GM23338 (cell line): ENCODE measurements around the gene SLC35D3. TPM values are rescaled to one million over a fixed set of nuclear protein-coding genes. Genes with fewer than 3 reads are reported as not detected.
"Not testable (repeated sequence)": the region's sequence is repeated elsewhere in the genome, so short reads cannot be mapped to it uniquely, and the experiment has no call there.

Experiments used
- ATAC-seq: fragments of 200-7000 bp; cut with Tn5 transposase; 3 replicates; pipeline ENCODE4 v1.9.1; 2020
- DNase-seq: peaks from one replicate; pipeline ENCODE4 v3.0.0-alpha.2; 2015; ENCODE audit warnings: low spot score
- H2AFZ ChIP-seq: fragments of 200-600 bp; sonication (generic); 2 replicates; pipeline ENCODE4 v1.8.0; 2016; ENCODE audit warnings: antibody characterized with exemption, mild to moderate bottlenecking, moderate library complexity
- H3F3A ChIP-seq: fragments of 200-600 bp; sonication (generic); replicated peaks from 2 replicates; pipeline ENCODE4 v1.8.0; 2017; ENCODE audit warnings: antibody characterized with exemption, mixed run types, low read depth
- H3K27ac ChIP-seq: fragments of 200-600 bp; sonication (generic); 2 replicates; pipeline ENCODE4 v1.6.1; 2016; ENCODE audit warnings: low read depth
- H3K27me3 ChIP-seq: fragments of 200-600 bp; sonication (generic); 2 replicates; pipeline ENCODE4 v1.8.0; 2016; ENCODE audit warnings: mild to moderate bottlenecking, mixed run types, moderate library complexity; ENCODE audit not compliant: insufficient read depth
- H3K36me3 ChIP-seq: fragments of 200-600 bp; sonication (generic); 2 replicates; pipeline ENCODE4 v1.8.0; 2016; ENCODE audit warnings: mild to moderate bottlenecking; ENCODE audit not compliant: insufficient read depth
- H3K4me1 ChIP-seq: fragments of 200-600 bp; sonication (generic); 2 replicates; pipeline ENCODE4 v1.8.0; 2016; ENCODE audit warnings: mild to moderate bottlenecking, moderate library complexity; ENCODE audit not compliant: insufficient read depth
- H3K4me2 ChIP-seq: fragments of 200-600 bp; sonication (generic); 2 replicates; pipeline ENCODE4 v1.7.1; 2017; ENCODE audit warnings: mixed run types
- H3K4me3 ChIP-seq: fragments of 200-600 bp; sonication (generic); 2 replicates; pipeline ENCODE4 v1.6.1; 2016; ENCODE audit warnings: mixed run types
- H3K79me2 ChIP-seq: fragments of 200-600 bp; sonication (generic); replicated peaks from 2 replicates; pipeline ENCODE4 v1.8.0; 2017; ENCODE audit warnings: mild to moderate bottlenecking; ENCODE audit not compliant: insufficient read depth
- H3K9me2 ChIP-seq: fragments of 200-600 bp; sonication (generic); 2 replicates; pipeline ENCODE4 v1.8.0; 2017; ENCODE audit not compliant: insufficient read depth
- H4K20me1 ChIP-seq: fragments of 200-600 bp; sonication (generic); replicated peaks from 2 replicates; pipeline ENCODE4 v1.8.0; 2017; ENCODE audit warnings: mild to moderate bottlenecking; ENCODE audit not compliant: insufficient read depth
- H3K27ac Mint-ChIP-seq: 2 replicates; pipeline ENCODE4 v1.8.0; 2020; ENCODE audit warnings: inconsistent platforms, mild to moderate bottlenecking, moderate library complexity, mixed read lengths
- H3K27me3 Mint-ChIP-seq: 3 replicates; pipeline ENCODE4 v1.8.0; 2022; ENCODE audit warnings: low read depth, mild to moderate bottlenecking, moderate library complexity, mixed read lengths, inconsistent platforms; ENCODE audit not compliant: insufficient read depth, poor library complexity
- H3K36me3 Mint-ChIP-seq: 3 replicates; pipeline ENCODE4 v1.8.0; 2021; ENCODE audit warnings: low read depth, mild to moderate bottlenecking, inconsistent platforms, moderate library complexity, mixed read lengths
- H3K4me1 Mint-ChIP-seq: 3 replicates; pipeline ENCODE4 v1.8.0; 2020; ENCODE audit warnings: mild to moderate bottlenecking, inconsistent platforms, mixed read lengths
- H3K4me3 Mint-ChIP-seq: 3 replicates; pipeline ENCODE4 v1.8.0; 2021; ENCODE audit warnings: moderate library complexity, mild to moderate bottlenecking, inconsistent platforms, mixed read lengths
- H3K9me3 Mint-ChIP-seq: 3 replicates; pipeline ENCODE4 v1.8.0; 2020; ENCODE audit warnings: moderate library complexity, mild to moderate bottlenecking, inconsistent platforms, mixed read lengths
- CREB1 ChIP-seq: fragments of 250-450 bp; sonication (Bioruptor Pico); IDR thresholded peaks from 2 replicates; pipeline ENCODE4 v1.5.0; 2020; ENCODE audit warnings: low read depth, mild to moderate bottlenecking, moderate library complexity
- CTCF ChIP-seq, 2 experiments: fragments of 200-600 bp in 1 of 2; sonication (generic) in 1 of 2; conservative IDR thresholded peaks; 2 replicates each; pipeline versions ENCODE4 v1.5.1 to v1.6.1; 2016 to 2017; ENCODE audit warnings: antibody characterized with exemption in 2 of 2, low read depth in 2 of 2, mild to moderate bottlenecking in 2 of 2, moderate library complexity in 1 of 2
- ETS1 ChIP-seq: IDR thresholded peaks from 2 replicates; pipeline ENCODE4 v1.6.1; 2016; ENCODE audit warnings: antibody characterized with exemption
- EZH2 ChIP-seq: fragments of 200-600 bp; sonication (generic); IDR thresholded peaks from one replicate; pipeline ENCODE4 v1.8.0; 2017; ENCODE audit warnings: antibody characterized with exemption, mild to moderate bottlenecking, low read depth; ENCODE audit not compliant: unreplicated experiment
- EZH2phosphoT487 ChIP-seq: fragments of 200-600 bp; sonication (generic); IDR thresholded peaks from one replicate; pipeline ENCODE4 v1.8.1; 2018; ENCODE audit warnings: antibody characterized with exemption; ENCODE audit not compliant: unreplicated experiment
- NANOG ChIP-seq: IDR thresholded peaks from 2 replicates; pipeline ENCODE4 v1.6.1; 2016; ENCODE audit warnings: antibody characterized with exemption, borderline replicate concordance
- POLR2AphosphoS5 ChIP-seq: IDR thresholded peaks from 2 replicates; pipeline ENCODE4 v1.6.1; 2016; ENCODE audit warnings: antibody characterized with exemption, low read depth
- STAT1 ChIP-seq: IDR thresholded peaks from one replicate; pipeline ENCODE4 v1.6.1; 2016; ENCODE audit warnings: antibody characterized with exemption; ENCODE audit not compliant: unreplicated experiment
- ZNF114 ChIP-seq: fragments of 250-450 bp; sonication (Bioruptor Pico); IDR thresholded peaks from 2 replicates; pipeline ENCODE4 v1.5.0; 2020; ENCODE audit warnings: mild to moderate bottlenecking, moderate library complexity
- ZNF331 ChIP-seq: fragments of 250-450 bp; sonication (Bioruptor Pico); IDR thresholded peaks from 2 replicates; pipeline ENCODE4 v1.5.0; 2020; ENCODE audit warnings: low read depth, mild to moderate bottlenecking, moderate library complexity
- ZNF462 ChIP-seq: fragments of 250-450 bp; sonication (Bioruptor Pico); IDR thresholded peaks from 2 replicates; pipeline ENCODE4 v1.5.0; 2020; ENCODE audit warnings: mild to moderate bottlenecking, moderate library complexity
- polyA plus RNA-seq: library from polyadenylated mRNA; unstranded; fragments of >200 nt; fragmentation: Nextera tagmentation; extraction: Ambion mirVana; gene quantifications from 2 replicates; pipeline ENCODE4 v1.2.1, GENCODE V29; 2016
- total RNA-seq: library from RNA; depleted of rRNA; stranded (reverse); fragments of >200 nt; shearing (Covaris generic); gene quantifications from 2 replicates; pipeline ENCODE4 v1.2.3, GENCODE V29; 2014

SLC35D3 gene
- total and polyA plus RNA-seq, 2 experiments from 2014 or later: 0.59 to 1.6 TPM

- not testable (repeated sequence) for H3K4me1 Mint-ChIP-seq, H3K4me3 ChIP-seq, H3F3A ChIP-seq, H3K4me1 ChIP-seq, H2AFZ ChIP-seq, H3K9me2 ChIP-seq, H3K27me3 ChIP-seq, DNase-seq, H3K27ac Mint-ChIP-seq, H3K4me3 Mint-ChIP-seq, H3K27me3 Mint-ChIP-seq, ATAC-seq, H3K4me2 ChIP-seq, H3K79me2 ChIP-seq, H4K20me1 ChIP-seq, H3K27ac ChIP-seq, H3K9me3 Mint-ChIP-seq
- peaks cover 21% of the 10 kb centered on the region for H3K36me3 Mint-ChIP-seq
- H3K36me3 ChIP-seq: peaks cover 10% of the 10 kb centered on the region; the same call in 1 of the 2 replicates
These were observed 17.6 kb upstream of the SLC35D3 start for GRCh38 chr6:136904477-136904876.

- DNase-seq (no peak), ATAC-seq (no peak)
- H3K4me1 ChIP-seq: peaks cover 8% of the 10 kb centered on the region; the same call in 1 of the 2 replicates
- Mint-ChIP-seq H3K27me3 (peaks cover 10% of the 10 kb centered on the region), H3K9me3 (no peaks in the 10 kb centered on the region), H3K36me3 (peaks cover 5% of the 10 kb centered on the region; the same call in 2 of the 3 replicates), H3K4me1 (peaks cover 8% of the 10 kb centered on the region), H3K4me3 (no peak overlapping the region), H3K27ac (no peak overlapping the region)
- H3F3A ChIP-seq: no peaks in the 10 kb centered on the region
- peaks cover 16% of the 10 kb centered on the region for H3K27me3 ChIP-seq
- no peak overlapping the region for H2AFZ ChIP-seq
- no peak overlapping the region for H3K27ac ChIP-seq
- H3K79me2 ChIP-seq: no peaks in the 10 kb centered on the region
- no peaks in the 10 kb centered on the region for H3K36me3 ChIP-seq
- no peak overlapping the region for H3K4me2 ChIP-seq
- no peaks in the 10 kb centered on the region for H4K20me1 ChIP-seq
- H3K4me3 ChIP-seq: no peak overlapping the region
- H3K9me2 ChIP-seq: no peaks in the 10 kb centered on the region
- TF ChIP-seq ZNF462 (CRISPR knock-in tag) (no peak), ZNF331 (no peak), EZH2 (no peak), EZH2phosphoT487 (no peak), CREB1 (CRISPR knock-in tag) (no peak), ZNF114 (no peak), STAT1 (no peak), NANOG (no peak), POLR2AphosphoS5 (no peak), CTCF (conservative IDR thresholded peaks at IDR 0.05; ENCODE audit: low read depth in 2 of 2) (no peak), ETS1 (no peak)
These were observed 7.2 kb upstream of the SLC35D3 start for GRCh38 chr6:136914947-136915346.
